Gastroesophageal sphincter (tissue), 4 donors: ENCODE data around the gene FGFR3. TPM values are rescaled to one million over a fixed set of nuclear protein-coding genes. Genes with fewer than 3 reads are reported as not detected.

Experiments
- ATAC-seq: fragments of 150-250 bp; one replicate; pipeline ENCODE4 v1.9.1; 2016; ENCODE audit warnings: mild to moderate bottlenecking, moderate library complexity
- H3K27ac ChIP-seq, 4 donors: fragments of 200-600 bp; sonication (generic) in 3 of 4; 1 replicate in 3 of 4; 2 replicates in 1 of 4; pipeline ENCODE4 v1.5.1; 2016 to 2019
- H3K27me3 ChIP-seq: fragments of 200-600 bp; sonication (generic); one replicate; pipeline ENCODE4 v1.5.1; 2019
- H3K36me3 ChIP-seq, 2 donors: fragments of 200-600 bp; sonication (generic); one replicate each; pipeline ENCODE4 v1.5.1; 2019; ENCODE audit warnings: control low read depth in 1 of 2
- H3K4me1 ChIP-seq, 3 donors: fragments of 200-600 bp; sonication (generic); 1 replicate in 2 of 3; 2 replicates in 1 of 3; pipeline ENCODE4 v1.5.1; 2016 to 2019; ENCODE audit warnings: control low read depth in 2 of 3
- H3K4me3 ChIP-seq, 2 donors: fragments of 200-600 bp; sonication (generic); one replicate each; pipeline ENCODE4 v1.5.1; 2019; ENCODE audit warnings: mild to moderate bottlenecking in 1 of 2, moderate library complexity in 1 of 2
- H3K9me3 ChIP-seq, 3 donors: fragments of 200-600 bp; sonication (generic); one replicate each; pipeline ENCODE4 v1.5.1; 2017 to 2019; ENCODE audit warnings: control low read depth in 2 of 3
- EP300 ChIP-seq: sonication (generic); formaldehyde crosslinking; IDR thresholded peaks from one replicate; pipeline ENCODE4 v1.6.1; 2017; ENCODE audit warnings: antibody characterized with exemption, mild to moderate bottlenecking
- POLR2A ChIP-seq, 2 donors: fragments of 450-650 bp; IDR thresholded peaks; one replicate each; pipeline ENCODE4 v1.6.1; 2017; ENCODE audit warnings: antibody characterized with exemption in 2 of 2, mild to moderate bottlenecking in 2 of 2, moderate library complexity in 1 of 2
- POLR2AphosphoS5 ChIP-seq: sonication (generic); formaldehyde crosslinking; IDR thresholded peaks from one replicate; pipeline ENCODE4 v1.6.1; 2017; ENCODE audit warnings: antibody characterized with exemption
- WGBS, 2 donors: methylation state at CpG; one replicate each; pipeline ENCODE4 v1.1.5; 2018; ENCODE audit warnings: low coverage in 1 of 2; 5-methylcytosine and 5-hydroxymethylcytosine counted together
- total RNA-seq, 4 donors: library from RNA; depleted of rRNA; stranded (reverse); fragments of >200 nt; gene quantifications; one replicate each; pipeline ENCODE4 v1.1.0, GENCODE V29; 2016
- TF ChIP-seq, protein P1 (sequence below), 4 experiments: fragments of 200-600 bp in 2 of 4; fragments of 450-650 bp in 2 of 4; sonication (generic) in 1 of 4; IDR thresholded peaks; one replicate each; pipeline ENCODE4 v1.5.1; 2017 to 2019; ENCODE audit warnings: antibody characterized with exemption in 4 of 4, mild to moderate bottlenecking in 2 of 4, moderate library complexity in 2 of 4

Gene FGFR3
- total RNA-seq, 4 donors from 2014 or later = 1.4 to 17.7 (median 1.8) TPM

DNA sequence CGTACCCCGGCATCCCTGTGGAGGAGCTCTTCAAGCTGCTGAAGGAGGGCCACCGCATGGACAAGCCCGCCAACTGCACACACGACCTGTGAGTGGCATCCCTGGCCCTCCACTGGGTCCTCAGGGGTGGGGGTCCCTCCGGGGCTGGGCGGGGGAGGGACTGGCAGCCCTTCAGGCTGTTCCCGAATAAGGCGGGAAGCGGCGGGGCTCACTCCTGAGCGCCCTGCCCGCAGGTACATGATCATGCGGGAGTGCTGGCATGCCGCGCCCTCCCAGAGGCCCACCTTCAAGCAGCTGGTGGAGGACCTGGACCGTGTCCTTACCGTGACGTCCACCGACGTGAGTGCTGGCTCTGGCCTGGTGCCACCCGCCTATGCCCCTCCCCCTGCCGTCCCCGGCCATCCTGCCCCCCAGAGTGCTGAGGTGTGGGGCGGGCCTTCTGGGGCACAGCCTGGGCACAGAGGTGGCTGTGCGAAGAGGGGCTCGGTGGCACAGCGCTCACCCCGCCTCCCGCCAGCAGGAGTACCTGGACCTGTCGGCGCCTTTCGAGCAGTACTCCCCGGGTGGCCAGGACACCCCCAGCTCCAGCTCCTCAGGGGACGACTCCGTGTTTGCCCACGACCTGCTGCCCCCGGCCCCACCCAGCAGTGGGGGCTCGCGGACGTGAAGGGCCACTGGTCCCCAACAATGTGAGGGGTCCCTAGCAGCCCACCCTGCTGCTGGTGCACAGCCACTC, 13.7 kb downstream of the FGFR3 start:
- H3K9me3 ChIP-seq = no peaks in the 10 kb centered on the region
- peaks cover 21% of the 10 kb centered on the region for H3K27me3 ChIP-seq
- H3K36me3 ChIP-seq = peaks cover 0 to 11% of the 10 kb centered on the region in 2 donors
- ATAC-seq = no peak
- TF ChIP-seq EP300 (no peak), POLR2A (IDR thresholded peaks at IDR 0.05) (no peak), POLR2AphosphoS5 (no peak)
- TF ChIP-seq, protein P1, sequence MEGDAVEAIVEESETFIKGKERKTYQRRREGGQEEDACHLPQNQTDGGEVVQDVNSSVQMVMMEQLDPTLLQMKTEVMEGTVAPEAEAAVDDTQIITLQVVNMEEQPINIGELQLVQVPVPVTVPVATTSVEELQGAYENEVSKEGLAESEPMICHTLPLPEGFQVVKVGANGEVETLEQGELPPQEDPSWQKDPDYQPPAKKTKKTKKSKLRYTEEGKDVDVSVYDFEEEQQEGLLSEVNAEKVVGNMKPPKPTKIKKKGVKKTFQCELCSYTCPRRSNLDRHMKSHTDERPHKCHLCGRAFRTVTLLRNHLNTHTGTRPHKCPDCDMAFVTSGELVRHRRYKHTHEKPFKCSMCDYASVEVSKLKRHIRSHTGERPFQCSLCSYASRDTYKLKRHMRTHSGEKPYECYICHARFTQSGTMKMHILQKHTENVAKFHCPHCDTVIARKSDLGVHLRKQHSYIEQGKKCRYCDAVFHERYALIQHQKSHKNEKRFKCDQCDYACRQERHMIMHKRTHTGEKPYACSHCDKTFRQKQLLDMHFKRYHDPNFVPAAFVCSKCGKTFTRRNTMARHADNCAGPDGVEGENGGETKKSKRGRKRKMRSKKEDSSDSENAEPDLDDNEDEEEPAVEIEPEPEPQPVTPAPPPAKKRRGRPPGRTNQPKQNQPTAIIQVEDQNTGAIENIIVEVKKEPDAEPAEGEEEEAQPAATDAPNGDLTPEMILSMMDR (IDR thresholded peaks at IDR 0.05) = no peak
- no peak overlapping the region for H3K27ac ChIP-seq
- H3K4me3 ChIP-seq = no peak overlapping the region
- WGBS, 2 donors = no CpG with 5 or more reads among the region's 41 CpGs
- H3K4me1 ChIP-seq = no peaks in the 10 kb centered on the region

DNA sequence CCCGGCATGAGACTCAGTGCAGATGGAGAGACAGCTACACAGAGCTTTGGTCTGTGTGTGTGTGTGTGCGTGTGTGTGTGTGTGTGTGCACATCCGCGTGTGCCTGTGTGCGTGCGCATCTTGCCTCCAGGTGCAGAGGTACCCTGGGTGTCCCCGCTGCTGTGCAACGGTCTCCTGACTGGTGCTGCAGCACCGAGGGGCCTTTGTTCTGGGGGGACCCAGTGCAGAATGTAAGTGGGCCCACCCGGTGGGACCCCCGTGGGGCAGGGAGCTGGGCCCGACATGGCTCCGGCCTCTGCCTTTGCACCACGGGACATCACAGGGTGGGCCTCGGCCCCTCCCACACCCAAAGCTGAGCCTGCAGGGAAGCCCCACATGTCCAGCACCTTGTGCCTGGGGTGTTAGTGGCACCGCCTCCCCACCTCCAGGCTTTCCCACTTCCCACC, 14.3 kb downstream of the FGFR3 start:
- Histone ChIP-seq H3K36me3 (peaks cover 0 to 13% of the 10 kb centered on the region in 2 donors), H3K9me3 (no peaks in the 10 kb centered on the region), H3K27me3 (peaks cover 21% of the 10 kb centered on the region), H3K4me1 (no peaks in the 10 kb centered on the region), H3K4me3 (no peak overlapping the region), H3K27ac (no peak overlapping the region)
- WGBS, 2 donors = 71% methylated on average over 1 of the region's 16 CpGs; no CpG with 5 or more reads in 1 of the 2 donors
- TF ChIP-seq POLR2AphosphoS5 (no peak), POLR2A (IDR thresholded peaks at IDR 0.05) (no peak), EP300 (no peak)
- TF ChIP-seq, protein P1 (IDR thresholded peaks at IDR 0.05) = no peak
- ATAC-seq = no peak

DNA sequence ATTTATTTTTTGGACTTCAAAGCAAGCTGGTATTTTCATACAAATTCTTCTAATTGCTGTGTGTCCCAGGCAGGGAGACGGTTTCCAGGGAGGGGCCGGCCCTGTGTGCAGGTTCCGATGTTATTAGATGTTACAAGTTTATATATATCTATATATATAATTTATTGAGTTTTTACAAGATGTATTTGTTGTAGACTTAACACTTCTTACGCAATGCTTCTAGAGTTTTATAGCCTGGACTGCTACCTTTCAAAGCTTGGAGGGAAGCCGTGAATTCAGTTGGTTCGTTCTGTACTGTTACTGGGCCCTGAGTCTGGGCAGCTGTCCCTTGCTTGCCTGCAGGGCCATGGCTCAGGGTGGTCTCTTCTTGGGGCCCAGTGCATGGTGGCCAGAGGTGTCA, 15.3 kb downstream of the FGFR3 start:
- no peak overlapping the region for H3K27ac ChIP-seq
- H3K4me1 ChIP-seq = no peaks in the 10 kb centered on the region
- no peak for ATAC-seq
- TF ChIP-seq POLR2A (IDR thresholded peaks at IDR 0.05) (no peak), POLR2AphosphoS5 (no peak), EP300 (no peak)
- TF ChIP-seq, protein P1 (IDR thresholded peaks at IDR 0.05) = no peak
- peaks cover 21% of the 10 kb centered on the region for H3K27me3 ChIP-seq
- WGBS, 2 donors = 89 to 95% methylated on average over 3 to 6 of the region's 6 CpGs
- peaks cover 0 to 23% of the 10 kb centered on the region in 2 donors for H3K36me3 ChIP-seq
- no peak overlapping the region for H3K4me3 ChIP-seq
- H3K9me3 ChIP-seq = no peaks in the 10 kb centered on the region

DNA sequence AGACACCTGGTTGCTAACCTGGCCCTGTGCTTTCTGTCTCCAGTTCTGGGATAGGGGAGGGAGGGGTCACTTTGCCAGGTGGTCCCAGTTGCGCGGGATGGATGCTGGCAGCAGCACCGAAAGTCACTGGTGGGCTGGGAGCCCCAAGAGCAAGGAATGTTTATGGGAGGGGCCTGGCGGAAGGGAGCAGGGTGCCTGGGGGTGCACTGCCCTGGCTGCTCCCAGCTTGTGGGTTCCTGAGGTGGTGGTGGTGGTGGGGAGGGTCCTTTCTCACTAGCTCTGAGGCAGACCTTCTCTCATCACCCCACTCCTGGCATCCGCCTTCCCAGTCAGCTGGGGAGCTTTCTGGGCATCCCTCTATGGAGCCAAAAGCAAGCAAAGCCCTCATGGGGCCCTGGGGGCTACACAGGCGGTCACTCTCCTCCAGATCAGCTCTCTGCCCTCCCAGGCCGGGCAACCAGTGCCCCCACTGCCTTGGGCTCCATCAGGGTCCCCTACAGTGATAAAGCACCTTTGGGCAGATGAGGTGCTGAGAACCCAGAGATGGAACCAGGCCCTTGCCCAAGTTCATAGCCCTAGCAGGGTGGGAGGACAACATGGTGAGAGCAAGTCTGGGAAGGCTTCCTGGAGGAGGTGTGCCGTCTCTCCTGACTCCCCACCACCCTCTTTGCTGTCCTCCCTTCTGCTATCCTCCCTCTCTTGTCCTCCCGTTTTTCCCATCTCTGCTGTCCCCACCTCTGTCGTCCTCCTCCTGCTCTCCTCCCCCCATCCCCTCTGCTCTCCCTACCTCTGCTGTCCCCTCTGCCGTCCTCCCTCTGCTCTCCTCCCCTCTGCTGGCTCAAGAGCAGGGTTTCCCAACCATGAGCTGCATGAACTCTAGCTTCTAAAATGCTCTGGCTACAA, 16.0 kb downstream of the FGFR3 start:
- peaks cover 0 to 30% of the 10 kb centered on the region in 2 donors for H3K36me3 ChIP-seq
- ATAC-seq = no peak
- WGBS, 2 donors = 61 to 68% methylated on average over 4 of the region's 11 CpGs
- no peaks in the 10 kb centered on the region for H3K4me1 ChIP-seq
- TF ChIP-seq, protein P1 (IDR thresholded peaks at IDR 0.05) = no peak
- TF ChIP-seq EP300 (no peak), POLR2AphosphoS5 (no peak), POLR2A (IDR thresholded peaks at IDR 0.05) (no peak)
- H3K4me3 ChIP-seq = no peak overlapping the region
- H3K9me3 ChIP-seq = no peaks in the 10 kb centered on the region
- no peak overlapping the region for H3K27ac ChIP-seq
- H3K27me3 ChIP-seq = peaks cover 21% of the 10 kb centered on the region
